ENCODE measurements around the gene PREX1.
A peak's percentile ranks its signal among the peaks of the same experiment; 100 is the strongest.

PREX1 gene

DNA sequence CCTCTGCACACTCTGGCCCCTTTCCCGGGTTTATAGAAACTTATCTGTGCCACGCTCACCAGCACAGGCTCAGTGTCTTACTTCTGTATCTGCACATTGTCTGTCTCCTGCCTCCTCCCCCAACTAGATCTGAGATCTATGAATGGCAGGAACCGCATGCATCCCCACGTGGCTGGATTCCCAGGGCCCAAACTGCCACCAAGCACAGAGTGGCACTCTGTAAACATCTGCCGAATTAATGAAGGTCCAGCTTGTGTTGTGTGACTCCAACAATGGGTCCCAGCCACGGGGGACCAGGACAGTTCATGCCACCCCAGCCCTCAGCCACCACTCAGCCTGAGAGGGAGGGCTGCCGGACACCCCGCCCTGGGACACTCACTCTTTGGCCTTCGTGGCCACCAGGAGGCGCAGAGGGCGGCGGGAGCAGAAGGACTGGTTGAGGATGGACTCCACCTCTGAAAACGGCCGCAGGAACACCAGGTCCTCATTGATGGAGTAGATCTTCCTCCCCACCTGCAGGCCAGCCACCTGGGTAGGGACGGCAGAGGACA is 171.1 kb downstream of the PREX1 start:
- DNase-seq (ENCODE audit: low spot score): no peak

DNA sequence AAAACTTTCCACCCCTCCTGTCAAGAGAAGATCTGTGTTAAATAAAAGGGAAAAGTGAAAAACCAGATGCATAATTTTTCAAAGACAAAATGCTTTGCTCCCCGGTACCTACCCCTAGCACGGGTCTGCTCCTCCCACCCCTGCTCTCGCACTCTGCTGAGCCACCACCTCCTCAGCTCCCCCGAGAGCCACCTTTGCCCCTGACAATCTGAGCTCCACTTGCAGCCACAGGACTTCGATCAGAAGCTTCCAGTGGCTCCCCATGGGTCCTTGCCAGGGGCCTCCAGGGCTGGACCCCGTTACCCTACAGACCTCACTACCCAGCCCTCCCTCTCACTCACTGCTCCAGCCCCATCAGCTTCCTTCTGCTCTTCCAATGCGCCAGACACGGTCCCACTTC is 171.7 kb downstream of the PREX1 start:
- DNase-seq (ENCODE audit: low spot score): no peak

DNA sequence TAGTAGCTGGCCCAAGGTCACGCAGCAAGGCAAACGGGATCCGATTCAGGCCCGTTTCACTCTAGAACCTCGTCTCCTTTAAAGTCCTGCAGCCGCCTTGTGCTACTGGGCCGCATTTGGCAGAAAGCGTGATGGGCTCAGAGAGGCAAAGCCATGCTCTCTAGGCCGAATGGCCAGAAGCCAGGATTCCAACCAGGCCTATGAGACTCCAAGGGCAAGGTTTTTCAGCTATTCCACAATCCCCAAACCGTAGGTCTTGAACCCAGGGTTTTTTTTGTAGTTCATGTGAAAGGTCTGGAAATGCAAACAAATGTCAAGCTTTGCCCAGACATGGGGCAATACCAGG is 174.1 kb downstream of the PREX1 start:
- DNase-seq (ENCODE audit: low spot score): no peak

DNA sequence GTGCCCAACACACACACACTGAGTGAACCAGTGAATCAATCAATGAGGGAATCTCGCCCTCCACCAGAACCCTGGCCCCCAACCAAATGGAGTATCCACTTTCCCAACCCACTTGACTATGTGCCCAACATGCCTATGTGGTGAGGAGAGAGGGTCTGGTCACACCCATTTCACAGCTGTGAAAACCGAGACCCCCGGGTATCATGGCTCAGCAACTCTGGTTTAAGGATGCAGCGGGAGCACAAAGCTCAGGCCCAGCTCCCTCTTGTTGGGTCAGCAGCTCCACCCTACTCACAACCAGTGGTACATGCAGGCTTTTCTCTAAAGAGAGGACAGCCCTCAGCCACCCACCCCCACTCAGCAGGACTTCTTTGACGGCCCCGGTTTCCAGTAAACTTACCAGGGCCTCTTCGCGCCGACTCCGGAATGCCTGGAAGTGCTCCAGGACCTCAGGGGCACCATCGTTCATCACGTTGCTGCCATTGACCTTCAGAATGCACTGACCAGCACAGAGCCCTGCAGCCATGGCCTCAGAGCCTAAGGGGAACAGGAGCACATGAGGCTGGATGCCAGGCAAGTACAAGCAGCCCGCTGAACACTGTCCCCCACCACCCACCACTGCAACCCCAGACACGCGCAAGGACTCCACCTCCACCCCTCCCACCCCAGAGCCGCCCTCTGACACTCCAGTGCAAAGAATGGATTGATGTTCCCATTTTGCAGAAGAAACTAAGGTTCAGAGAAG is 174.7 kb downstream of the PREX1 start:
- no peak for DNase-seq (ENCODE audit: low spot score)

DNA sequence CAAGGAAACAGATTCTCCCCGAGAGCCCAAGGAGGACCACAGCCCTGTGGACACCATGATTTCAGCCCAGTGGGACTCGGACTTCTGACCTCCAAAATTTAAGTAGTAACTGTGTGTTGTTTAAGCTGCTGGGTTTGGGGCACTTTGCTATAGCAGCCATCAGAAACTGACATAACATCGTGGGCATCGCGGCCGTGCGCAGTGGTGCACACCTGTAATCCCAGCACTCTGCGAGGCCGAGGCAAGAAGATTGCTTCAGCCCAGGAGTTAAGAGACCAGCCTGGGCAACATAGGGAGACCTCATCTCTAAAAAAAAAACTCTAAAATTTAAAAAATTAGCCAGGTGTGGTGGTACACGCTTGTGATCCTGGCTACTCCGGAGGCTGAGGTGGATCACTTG is 175.8 kb downstream of the PREX1 start:
- no peak for DNase-seq (ENCODE audit: low spot score)

DNA sequence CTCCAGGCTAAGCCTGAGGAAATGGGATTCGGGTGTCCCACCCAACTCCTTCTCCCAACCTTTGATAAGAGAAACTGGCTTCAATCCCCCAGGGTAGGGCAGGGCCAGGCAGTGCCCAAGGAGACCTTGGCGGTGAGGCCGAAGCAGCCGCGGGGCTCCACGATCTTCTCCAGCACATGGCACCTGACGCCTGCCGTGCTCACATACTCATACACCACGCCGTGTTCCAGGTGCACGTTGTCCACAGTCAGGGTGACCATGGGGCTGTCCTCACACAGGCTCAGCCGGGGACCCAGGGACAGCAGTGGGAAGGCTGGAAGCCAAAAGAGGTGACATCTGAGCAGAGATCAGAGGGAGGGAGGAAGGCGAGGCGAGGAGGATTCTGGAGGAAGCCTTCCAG is 176.5 kb downstream of the PREX1 start:
- DNase-seq (ENCODE audit: low spot score): no peak

DNA sequence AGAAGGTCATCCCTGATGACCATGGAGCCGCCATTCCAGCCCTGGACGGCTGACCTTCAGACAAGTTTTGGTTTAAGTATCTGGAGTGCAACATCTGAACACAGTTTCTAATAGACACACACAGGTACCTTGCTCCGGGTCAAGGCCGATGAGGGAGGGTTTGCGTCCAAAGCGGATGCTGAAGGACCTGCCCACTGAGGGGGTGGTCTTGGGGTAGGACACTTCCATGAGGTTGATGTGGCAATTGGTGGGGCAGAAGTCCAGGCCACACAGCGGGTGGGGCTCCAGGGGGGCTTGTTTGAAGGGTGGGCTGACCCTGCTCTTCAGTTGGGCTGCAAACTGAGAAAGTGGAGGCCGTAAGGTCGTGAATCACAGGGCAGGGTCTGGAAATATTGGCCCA is 177.9 kb downstream of the PREX1 start:
- no peak for DNase-seq (ENCODE audit: low spot score)

DNA sequence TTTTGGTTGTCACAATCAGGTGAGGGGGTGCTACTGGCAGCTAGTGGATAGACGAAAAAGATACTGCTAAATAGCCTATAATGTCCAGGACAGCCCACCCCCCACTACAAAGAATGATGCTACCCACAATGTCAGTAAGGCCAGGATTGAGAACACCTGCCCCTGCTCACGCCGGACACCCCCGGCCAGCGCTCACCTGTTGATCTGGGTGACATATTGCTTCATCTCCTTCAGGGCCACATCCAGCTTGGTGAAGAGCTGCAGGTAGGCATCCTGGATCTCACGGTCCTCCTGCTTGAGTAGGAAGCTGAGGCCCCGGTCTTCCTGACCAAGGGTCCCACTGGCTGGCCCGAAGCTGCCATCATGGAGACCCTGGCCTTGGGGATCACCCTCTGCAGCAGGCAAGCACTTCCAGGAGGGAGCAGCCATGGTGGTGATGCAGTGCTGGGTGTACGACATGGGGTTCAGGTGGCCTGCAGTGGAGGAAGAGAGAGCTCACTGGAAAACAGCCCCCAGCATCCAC is 178.6 kb downstream of the PREX1 start:
- DNase-seq (ENCODE audit: low spot score): no peak

DNA sequence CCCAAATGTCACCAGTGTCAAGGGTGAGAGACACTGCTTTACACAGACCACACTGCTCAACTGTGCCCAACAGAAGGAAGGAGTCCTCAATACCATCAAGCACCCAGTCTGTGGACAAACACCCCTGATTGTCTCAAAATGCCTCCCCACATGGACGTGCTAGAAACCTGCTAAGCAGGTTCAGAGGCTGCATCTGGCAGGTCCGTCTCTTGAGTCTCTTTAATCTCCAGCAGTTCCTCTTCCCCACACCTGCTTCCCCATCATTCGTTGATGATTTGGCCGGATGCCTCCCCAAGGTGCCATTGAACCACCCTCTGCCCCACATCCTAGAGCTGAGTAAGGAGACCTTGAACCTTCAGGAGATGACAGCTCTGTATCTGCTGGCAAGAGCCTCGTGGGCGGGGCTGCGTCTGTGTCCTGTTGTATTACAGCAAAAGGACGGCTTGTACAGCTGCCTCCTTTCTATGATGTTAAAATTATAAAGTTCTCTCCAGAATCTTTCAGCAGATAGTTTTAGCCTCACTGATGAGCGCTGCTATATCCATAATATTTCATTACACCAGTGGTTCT is 179.2 kb downstream of the PREX1 start:
- peak; percentile 25 for DNase-seq (ENCODE audit: low spot score)

DNA sequence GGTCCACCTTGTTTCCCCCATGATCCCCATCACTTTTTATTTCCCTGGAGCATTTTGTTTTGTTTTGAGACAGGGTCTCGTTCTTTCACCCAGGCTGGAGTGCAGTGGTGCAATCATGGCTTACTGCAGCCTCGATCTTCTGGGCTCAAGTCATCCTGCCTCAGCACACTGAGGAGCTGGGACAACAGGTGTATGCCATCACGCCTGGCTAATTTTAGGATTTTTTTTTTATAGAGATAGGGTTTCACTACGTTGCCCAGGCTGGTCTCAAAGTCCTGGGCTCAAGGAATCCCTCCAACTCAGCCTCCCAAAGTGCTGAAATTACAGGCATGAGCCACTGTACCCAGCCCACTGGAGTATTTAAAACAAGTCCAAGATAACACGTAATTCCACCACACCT is 179.9 kb downstream of the PREX1 start:
- no peak for DNase-seq (ENCODE audit: low spot score)

DNA sequence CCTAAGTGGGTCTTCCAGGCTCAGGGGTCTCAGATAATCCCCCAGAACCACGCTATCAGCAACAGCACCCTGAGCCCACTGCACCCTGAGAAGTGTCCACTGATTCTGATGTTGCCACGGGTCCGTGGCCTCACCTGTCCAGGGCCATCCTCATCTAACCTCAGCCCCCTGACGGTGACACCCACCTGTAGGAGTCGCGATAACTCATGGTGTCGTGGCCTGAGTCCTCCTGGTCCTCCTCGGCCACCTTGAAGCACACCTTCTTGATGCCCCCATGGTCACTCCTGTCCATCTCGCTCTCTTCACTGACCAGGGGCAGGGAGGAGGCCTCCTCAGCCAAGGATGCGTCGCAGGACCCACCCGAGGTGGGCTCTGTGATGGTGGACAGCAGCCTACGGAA is 182.1 kb downstream of the PREX1 start:
- no peak for DNase-seq (ENCODE audit: low spot score)

DNA sequence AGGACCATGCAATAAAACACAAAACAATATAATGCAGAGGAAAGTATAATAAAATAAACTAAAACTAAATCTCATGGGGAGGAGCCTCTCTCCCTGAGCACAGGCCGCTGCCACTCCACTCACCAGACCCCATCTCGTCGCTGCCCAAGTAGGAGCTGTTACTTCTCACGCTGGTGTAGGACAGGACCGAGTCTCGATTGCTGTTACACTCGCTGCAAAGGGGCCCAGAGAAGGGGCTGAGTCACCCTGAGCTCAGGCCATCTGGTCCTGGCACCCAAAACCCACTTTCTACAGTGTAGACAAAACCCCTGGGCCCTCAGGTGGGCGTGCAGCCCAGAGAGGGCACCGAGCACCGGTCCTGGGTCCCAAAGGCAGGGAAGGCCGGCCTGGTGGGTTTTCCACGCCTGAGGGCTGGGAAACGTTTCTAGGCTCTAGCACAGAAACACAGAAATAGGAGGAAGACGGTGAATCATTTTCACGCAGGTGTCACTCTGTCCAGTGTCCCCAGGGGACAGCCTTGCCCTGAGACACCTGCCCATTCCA is 183.4 kb downstream of the PREX1 start:
- no peak for DNase-seq (ENCODE audit: low spot score)

DNA sequence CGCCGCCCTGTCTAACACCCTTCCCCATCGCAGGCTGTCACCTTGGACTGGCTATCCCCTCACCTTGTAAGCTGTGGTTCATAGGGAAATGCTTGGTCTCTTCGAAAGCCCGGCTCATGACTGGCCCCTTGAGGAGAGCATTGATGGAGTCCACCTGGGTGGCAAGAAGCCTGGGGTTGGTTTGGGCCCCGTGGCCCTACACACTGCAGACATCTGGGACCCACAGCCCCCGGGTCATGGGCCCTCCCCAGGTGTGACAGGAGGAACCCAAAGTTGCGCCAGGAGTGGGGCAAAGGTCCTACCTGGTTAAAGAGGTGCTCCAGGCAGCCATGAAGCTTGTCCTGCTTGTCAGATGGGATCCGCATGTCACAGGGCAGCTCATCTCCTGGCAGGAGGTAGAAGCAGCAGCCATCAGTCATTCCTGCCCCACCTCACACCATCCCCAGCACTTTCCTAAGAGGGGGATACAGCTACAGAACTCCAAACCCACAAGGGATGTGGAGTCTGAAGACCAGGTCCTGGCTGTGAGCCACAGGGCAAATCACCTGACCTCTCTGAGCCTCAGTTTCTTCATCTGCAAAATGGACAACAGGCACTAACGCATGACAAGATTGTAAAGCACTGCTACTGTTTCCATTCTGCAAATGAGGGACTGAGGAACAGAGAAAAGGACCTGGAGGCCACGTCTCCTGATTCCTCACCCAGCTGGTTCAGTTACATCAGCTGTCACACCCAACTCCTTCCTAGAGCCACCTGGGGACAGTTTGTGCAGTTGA is 185.5 kb downstream of the PREX1 start:
- DNase-seq (ENCODE audit: low spot score): no peak

DNA sequence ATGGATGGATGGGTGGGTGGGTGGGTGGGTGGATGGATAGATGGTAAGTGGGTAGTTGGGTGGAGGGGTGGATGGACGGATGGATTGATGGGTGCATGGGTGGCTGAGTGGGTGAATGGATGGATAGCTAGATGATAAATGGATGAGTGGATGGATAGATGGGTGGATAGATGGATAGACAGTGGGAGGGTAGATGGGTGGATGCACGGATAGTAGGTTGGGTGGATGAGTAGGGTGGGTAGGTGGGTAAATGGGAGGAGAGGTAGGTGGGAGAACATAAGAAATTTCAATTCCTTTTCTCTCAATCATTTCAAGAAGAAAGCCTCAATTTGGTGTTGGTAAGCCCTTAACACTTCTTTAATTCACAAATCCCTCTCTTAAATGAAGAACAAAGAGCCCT is 186.9 kb downstream of the PREX1 start:
- DNase-seq (ENCODE audit: low spot score): no peak

DNA sequence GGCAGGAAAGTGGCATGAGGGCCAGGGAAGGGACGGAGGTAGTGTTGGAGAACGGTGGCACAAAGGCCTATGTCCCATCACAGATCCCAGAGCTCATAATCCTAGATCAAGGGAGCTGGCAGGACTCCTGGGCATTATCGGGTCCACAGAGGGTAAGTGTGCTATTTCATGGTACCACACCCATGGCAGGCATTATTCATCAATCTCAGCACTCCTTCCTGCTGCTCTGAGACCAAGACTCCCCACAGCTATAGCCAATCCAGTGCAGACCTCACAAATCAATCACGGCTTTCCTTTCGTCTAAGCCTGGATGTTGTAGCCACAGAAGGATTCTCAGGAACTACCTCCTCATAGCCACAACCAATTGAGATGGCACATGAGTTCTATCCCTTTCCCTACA is 187.9 kb downstream of the PREX1 start:
- no peak for DNase-seq (ENCODE audit: low spot score)

DNA sequence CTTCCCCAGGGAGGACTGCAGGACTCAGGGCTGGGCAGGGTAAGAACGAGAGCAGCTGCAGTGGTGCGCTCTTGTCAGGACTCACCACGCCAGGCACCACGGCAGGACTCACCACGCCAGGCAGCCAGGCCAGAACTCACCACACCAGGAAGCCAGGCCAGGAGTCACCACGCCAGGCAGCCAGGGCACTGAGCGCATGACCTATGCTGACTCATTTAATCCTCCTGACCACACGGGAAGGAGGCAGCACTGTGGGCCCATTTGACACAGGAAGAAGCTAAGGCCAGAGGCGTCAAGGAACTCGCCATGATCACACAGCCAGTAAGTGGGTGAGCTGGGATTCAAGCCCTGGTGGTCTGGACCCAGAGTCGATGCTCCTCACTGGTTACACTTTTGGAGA is 189.3 kb downstream of the PREX1 start:
- DNase-seq (ENCODE audit: low spot score): peak; percentile 9

DNA sequence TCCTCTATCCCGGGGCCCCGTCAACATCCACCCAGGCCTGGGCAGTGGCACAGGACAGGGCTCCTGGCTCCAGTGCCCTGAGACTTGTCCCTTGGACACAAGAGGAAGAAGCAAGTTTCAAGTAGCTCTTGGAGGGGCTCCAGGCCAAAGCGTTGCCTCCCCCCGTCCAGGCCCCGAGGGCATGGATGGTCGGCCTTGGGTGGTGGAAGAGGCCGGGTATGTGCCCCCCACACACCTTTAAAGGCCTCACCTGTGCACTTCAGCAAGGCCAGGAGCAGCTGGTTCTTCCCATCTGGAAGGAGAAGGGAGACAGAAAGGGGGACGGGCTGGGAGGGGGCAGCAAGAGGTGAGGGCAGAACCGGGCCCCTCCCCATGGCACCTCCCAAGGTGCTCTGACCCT is 190.3 kb downstream of the PREX1 start:
- DNase-seq (ENCODE audit: low spot score): no peak

DNA sequence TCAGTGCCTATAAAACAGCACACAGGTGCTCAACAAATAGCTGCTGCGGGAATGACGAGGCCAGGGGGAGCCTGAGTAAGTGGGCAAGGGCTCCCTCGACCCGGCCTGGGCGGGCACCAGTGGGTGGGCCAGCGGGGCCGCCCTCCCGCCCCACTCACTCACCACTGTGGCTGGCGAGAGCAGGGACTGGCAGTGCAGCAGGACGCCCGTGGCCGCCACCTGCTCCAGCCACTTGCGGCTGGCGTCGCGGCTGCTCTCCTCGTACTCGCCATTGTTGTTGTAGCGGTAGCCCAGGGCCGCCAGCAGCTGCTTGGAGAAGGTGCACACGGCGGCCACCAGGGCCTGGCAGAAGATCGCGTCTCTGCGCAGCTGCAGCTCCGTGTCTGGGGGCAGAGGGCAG is 191.5 kb downstream of the PREX1 start:
- DNase-seq (ENCODE audit: low spot score): no peak

DNA sequence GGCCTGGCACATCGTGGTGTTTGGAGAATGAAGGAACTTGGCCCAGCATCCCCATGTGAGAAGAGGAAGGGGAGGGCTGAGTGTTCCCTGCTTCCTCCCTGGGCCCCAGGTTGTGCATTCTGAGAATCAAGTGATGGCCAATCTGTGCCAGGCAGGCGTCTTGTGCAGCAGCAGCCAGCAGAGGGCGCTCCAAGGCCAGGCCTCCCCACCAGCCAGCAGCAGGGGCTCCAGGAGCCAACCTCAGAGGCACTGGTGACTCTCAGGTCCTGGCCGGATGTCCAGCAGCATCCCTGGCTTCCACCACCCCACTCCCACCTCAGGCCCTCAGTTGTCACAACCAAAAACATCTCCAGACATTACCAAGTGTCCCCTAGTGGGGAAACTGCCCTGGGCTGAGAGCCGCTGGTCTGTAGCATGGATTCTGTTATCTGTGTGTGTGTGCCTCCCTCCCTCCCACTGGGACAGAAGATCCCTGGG is 192.0 kb downstream of the PREX1 start:
- peak; percentile 25 for DNase-seq (ENCODE audit: low spot score)

DNA sequence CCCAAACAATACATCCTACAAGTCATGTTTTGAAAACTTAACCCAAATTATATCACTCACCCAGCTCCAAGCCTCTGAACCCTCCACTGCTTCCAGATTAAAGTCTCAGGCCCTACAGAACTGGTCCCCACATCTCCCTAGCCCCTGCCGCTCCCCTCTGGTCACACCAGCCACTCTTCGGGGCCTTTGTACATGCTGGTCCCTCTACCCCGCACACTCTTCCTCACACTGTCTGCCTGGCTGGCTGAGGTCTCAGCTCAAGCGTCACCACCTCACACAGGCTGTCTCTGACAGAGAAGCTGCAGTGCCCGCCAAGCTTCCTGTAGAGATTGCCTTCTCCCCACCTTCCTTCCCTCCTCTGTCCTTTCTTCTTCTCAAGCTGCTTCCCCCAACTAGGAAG is 192.4 kb downstream of the PREX1 start:
- DNase-seq (ENCODE audit: low spot score): no peak

DNA sequence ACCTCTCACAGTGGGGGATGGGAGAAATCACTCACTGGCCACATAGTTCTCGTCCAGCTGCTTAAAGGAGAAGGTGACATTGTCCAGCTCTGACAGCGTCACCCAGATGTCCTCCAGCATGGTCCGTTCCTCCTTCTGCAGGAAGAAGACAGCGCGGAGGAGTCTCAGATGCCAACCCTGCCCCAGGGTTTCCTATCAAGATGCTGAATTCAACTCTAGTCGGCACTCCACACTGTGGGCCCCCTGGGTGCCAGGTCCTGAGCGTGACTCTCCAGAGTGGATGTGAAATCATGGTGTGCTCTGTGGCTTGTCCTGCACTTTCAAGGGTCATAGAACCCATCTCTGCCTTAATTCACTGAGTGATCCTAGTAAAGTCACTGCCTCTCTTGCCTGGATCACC is 193.2 kb downstream of the PREX1 start:
- no peak for DNase-seq (ENCODE audit: low spot score)

DNA sequence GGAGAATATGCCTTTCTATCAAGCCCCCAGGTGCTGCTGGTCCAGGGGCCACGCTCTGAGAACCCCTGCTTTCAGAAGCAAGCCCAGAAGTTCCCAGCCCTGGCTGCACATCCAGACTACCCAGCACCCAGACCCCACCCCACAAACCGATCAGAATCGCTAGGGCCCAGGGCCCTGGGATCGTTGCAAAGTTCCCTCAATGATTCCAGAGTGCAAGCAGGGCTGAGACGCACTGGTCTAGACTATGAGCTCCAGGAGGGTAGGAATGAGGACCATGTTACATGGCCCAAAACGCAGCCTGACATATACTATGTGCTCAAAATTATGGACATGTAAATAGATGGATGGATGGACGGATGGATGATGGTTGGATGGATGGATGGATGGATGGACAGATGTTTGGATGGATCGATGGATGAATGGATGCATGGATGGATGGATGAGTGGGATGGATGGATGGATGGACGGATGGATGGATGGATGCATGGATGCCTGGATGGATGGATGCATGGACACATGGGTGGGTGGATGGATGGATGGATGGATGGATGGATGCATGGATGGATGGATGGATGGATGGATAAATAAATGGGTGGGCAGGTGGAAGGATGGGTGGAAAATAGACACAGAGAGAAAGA is 194.1 kb downstream of the PREX1 start:
- no peak for DNase-seq (ENCODE audit: low spot score)
